COLO829 (cell line): ENCODE results near the gene MGAT4A.
A peak's percentile ranks its signal among the peaks of the same experiment; 100 is the strongest.
"Not testable (repeated sequence)": the region's sequence is repeated elsewhere in the genome, so short reads cannot be mapped to it uniquely, and the experiment has no call there.

Source experiments
- DNase-seq: peaks from one replicate; pipeline ENCODE4 v3.0.0; 2012; ENCODE audit warnings: low spot score

Gene MGAT4A

DNA sequence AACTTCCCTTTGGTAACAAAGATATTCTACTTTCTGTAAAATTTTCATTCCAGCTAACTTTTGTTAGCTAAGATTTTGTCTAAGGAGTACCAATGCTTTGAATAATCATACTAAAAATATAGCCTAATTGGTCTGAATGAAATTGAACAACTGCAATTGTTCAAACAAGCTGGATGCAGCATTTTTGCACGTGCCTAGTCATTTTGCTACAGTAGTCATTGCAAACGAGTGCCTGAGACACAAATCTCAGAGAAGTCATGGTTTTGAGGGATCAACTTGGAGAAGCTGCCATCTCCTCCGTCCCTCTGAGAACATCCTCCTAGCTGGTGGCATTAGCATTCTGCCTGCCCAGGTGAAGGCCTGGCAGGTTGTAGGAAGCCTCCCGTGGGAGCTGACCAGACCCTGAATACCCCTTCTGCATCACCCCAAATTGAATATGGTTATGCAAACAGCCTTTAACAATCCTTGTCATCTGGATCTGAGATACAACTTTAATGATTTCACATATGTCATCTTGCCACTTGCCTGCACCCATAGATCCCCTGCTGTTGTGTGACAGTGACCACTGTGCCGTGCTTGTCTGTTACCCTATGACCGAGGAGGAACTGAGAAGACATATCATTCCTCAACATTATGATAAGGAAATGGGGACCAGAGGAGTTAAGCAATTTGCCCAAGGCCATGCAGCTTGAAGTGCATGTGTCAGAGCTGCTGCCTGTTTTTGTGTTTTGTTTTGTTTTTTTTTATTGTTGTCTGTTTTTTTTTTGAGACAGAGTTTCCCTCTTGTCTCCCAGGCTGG is 29.1 kb upstream of the MGAT4A start:
- no peak for DNase-seq

DNA sequence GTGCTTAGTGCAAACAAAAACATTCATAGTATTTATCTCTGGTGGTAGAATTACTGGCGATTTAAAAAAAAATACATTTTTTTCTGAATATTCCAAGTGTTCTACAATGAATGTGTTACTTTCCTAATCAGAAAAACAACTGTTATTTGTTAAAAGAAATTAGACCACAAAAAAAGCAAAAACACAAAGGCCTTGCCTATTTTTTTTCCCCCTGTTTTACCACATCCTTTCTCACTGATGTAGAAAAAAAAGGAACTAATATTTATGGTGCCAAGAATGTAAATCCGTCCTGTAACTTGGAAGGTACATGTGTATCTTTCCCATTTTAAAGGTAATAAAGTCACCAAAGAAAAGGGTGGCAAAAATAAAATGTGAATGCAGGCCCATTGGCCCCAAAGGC is 28.4 kb upstream of the MGAT4A start:
- no peak for DNase-seq

DNA sequence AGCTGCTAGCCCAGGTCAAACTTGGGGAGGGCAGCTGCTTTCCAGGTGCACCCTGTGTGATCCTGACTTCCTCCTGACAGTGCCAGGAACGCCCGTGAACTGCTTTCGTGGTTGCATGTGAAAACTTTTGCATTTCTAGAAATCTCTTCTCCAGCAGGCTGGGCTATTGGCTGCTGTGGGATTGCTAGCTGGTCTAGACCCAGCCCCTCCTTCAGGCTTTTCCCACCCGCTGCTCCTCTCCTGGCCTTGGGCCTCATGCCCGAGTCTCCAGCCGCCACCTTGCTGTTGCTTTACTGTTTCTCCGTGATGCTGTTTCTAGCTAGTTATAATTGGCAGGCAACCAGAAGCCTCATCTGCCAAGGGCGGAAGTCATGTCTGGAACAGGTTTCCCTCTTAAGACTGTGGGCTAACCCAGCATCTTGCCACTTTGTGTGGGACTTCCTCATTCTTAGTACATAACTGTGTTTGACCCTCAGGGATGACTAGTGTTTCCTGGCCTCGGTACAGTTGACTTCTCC is 27.0 kb upstream of the MGAT4A start:
- DNase-seq, result no peak

DNA sequence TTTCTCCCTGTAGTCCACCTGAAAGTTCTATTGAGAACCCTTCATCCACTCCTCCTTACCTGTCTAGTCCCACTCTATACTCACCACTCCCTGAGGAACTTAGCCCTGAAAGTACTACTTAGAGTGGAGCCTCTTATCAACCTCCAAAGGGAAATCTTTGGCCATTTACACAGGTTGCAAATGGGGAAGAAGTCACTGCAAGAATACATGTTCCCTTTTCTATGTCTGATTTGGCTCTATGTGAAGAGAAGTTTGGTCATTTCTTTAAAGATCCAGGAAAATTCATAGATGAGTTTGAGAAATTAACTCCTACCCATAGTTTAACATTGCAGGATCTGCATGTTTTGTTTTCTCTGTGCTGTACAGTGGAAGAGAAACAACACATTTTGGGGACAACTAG is 22.9 kb upstream of the MGAT4A start:
- no peak for DNase-seq

DNA sequence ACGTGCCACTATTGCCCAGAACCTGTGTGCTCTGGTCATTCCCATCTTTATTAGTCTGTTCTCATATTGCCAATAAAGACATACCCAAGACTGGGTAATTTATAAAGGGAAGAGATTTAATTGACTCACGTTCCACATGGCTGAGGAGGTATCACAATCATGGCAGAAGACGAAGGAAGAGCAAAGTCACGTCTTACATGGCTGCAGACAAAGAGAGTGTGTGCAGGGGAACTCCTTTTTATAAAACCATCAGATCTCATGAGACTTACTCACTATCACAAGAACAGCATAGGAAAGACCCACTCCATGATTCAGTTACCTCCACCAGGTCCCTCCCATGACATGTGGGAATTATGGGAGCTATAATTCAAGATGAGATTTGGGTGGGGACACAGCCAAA is 21.8 kb upstream of the MGAT4A start:
- not testable (repeated sequence) for DNase-seq

DNA sequence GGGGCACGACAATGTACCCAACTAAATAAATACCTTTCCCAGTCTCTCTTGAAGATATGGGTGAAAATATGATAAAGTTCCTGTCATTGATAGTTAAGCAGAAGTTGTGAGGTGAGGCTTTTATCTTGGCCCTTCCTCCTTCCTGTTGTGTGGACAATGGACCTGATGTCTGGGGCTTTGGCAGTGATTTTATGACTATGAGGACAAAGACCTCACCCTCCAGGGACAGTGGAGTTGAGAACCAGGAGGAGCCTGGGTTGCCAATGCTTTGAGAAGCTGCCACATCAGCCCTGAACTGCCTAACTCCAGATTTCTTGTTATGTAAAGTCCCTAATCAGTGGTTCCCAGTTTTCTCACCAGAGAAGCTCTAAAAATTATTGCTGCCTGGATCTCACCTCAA is 20.8 kb upstream of the MGAT4A start:
- no peak for DNase-seq

DNA sequence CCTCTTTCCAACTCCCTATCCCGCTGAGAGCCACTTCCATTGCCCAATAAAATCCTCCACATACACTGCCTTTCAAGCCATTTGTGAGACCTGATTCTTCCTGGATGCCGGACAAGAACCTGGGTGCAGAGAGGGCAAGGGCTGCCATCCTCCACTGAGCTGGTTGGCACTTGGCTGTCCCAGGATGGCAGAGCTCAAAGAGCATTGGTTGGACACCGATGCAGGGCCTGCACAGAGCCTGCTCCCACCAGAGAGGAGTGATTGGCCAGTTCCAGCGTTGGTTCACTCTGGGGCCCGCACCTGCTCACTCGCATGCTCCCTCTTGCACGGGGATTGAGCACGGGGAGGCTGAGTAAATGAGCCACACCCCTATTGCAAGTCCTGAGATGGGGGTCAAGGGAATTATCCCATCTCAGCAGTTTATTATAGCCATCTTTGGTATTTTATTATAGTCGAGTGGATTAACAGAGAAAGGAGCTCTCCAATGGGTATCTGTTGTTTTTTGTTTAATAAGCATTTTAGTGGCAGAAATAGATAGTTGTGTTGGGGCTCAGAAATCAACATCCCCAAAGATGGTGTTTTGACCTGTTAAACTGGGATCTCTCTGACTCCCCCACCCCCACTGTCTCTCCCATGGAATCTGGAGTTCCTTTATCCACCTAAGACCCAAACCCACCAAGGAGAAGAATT is 19.8 kb upstream of the MGAT4A start:
- DNase-seq, result no peak

DNA sequence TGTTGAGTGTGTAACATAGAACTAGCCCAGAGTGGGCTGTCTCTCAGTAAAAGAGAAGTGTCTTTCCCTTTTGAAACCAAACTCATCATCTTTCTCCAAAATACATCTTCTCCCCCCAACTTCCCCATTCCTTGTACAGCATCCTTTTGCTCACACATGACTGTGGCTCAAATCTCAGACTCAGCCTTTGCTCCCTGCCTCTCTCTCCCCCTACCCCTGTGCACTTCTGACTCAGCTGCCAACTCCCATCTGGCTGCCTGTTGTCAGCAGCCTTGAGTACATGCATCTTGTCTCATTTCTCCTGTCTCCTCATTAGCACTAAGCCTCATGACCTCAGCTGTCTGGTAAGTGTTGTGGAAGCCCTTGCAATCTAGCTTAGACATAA is 18.1 kb upstream of the MGAT4A start:
- no peak for DNase-seq

DNA sequence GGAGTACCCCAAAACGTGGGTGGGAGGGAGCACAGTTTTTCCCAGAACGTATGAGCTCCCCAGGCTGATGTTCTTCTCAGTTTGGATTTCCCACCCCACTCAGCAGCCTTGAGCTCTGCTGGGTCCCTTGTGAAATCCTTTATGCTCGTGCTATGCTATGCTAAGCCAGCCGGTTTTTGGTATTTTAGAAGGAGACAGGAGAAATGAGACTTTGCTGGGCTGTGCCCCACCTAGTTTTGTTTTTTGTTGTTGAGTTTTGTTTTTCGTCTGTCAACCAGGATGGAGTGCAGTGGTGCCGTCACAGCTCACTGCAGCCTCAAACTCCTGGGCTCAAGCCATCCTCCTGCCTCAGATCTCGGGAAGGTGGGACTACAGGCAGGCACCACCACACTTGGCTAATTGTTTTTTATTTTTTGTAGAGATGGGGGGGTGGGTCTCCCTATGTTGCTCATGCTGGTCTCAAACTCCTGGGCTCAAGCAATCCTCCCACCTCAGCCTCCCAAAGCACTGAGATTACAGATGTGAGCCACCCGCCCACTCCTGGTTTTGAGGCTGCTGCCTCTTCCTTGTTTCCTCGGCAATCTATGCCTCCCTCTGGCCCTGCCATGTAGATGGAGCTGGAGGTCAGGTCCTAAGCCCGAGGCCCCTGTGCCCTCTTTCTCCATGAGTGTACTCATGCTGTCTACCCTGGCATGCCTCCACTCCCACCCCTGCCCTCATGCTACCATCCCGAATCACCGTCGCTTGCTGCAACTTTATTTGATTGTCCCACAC is 17.5 kb upstream of the MGAT4A start:
- DNase-seq, result no peak

DNA sequence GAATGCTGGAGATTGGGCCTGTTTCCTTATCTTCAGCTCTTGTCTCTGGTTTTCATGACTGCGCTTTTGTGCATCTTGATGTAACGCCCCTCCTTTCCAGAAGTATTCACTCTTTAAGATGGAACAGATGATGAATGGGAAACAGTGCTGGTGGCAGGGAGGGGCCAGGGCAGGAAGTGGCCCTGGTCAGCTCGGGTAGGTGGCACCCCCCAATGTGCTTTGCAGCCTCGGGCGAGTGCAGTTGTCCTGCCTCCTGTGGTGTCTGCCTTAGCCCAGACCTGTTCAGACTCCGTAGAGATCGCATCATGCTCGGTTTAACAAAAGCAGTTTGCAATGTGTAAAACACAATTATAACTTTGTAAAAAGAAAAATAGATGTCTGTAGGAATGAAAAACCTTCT is 17.0 kb upstream of the MGAT4A start:
- no peak for DNase-seq

DNA sequence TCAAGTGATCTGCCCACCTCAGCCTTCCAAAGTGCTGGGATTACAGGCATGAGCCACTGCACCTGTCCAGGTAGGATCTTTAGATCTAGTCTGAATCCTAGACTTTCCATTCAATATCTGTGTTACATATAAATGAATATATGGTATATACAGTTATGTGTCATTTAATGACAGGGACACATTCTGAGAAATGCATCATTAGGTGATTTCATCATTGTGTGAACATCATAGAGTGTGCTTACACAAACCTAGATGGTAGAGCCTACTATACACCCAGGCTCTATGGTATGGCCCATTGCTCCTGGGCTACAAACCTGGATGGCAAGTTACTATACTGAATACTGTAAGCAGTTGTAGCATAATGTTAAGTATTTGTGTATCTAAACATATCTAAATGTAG is 15.5 kb upstream of the MGAT4A start:
- DNase-seq, result no peak

DNA sequence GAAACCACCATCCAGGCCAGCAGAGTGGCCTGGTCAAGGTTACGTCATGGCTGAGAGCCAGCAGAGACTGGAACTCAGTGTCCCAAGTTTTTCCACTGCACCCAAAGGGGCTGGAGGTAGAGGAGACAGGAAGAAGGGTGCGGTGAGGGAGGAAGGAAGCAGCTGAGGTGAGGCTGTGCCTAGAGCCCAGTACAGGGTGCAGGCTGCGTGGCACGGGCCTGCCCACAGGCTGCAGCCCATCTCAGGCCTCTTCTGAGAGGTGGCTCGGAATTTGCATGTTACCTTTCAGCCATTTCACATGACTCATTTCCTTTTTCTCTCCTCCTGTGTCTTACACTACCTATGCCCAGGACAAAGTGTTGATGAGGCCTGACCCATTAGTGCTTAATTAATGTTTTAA is 13.7 kb upstream of the MGAT4A start:
- no peak for DNase-seq

DNA sequence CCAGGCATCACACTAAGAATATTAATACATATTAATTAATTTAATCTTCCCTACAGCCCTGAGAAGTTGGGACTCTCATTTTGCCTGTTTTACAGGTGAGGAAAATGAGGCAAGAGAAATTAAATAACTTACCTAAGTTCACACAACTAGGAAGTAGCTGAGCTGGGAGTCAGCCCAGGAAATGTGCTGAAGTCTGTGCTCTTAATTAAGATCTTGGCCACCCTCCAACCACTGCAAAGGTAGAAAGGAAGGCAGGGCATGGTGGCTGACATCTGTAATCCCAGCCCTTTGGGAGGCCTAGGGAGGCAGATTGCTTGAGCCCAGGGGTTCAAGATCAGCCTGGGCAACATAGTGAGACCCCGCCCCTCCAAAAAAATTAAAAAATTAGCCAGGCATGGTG is 12.9 kb upstream of the MGAT4A start:
- no peak for DNase-seq

DNA sequence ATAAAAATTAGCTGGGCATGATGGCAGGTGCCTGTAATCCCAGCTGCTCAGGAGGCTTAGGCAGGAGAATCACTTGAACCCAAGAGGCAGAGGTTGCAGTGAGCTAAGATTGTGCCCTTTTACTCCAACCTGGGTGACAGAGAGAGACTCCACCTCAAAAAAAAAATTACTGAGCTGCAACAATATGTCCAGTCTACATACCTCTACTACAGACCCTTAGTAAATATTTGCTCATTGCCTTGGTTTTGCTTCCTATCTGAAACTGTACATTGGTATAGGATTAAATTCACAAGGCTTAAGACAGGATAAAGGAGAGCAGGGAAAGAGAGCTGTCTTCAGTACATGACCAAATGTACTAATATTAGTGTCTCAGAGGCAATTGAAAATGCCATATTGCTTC is 8.1 kb upstream of the MGAT4A start:
- DNase-seq, result no peak

DNA sequence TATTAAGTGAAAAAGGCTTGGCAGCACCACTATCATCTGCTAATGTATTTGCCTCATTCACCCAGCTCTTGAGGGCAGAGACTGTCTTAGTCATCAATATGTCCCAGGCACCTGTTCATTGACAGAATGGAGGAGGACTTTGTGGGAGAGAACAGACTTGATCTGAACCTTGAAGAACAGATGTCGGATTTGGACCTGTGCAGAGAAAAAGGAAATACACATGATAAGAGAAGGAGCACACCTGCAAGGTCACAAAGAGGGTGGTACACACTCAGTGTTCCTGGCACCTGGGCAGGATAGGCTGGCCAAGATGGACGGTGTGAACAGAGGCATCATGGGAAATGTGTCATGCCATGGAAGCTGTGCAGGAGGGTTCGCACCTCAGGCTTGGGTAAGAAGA is 7.4 kb upstream of the MGAT4A start:
- DNase-seq, result no peak

DNA sequence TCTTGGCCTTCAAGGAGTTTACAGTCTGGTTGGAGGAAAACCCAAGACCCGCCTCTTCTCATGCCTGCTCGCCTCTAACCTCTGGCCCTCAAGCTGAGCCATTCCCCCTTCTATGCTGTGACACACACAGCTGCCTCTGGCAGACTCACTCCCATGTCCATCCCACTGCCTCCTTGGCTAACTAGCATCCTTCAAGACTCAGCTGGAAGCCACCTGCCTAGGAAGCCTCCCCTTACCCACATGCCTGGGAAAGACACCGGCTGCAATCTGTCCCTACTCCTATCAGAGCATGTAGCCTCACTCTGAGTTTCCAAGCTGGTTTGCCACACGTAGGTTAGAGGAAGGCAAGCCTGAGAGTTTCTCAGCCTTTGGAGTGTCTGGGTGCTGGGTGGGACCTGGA is 6.9 kb upstream of the MGAT4A start:
- no peak for DNase-seq

DNA sequence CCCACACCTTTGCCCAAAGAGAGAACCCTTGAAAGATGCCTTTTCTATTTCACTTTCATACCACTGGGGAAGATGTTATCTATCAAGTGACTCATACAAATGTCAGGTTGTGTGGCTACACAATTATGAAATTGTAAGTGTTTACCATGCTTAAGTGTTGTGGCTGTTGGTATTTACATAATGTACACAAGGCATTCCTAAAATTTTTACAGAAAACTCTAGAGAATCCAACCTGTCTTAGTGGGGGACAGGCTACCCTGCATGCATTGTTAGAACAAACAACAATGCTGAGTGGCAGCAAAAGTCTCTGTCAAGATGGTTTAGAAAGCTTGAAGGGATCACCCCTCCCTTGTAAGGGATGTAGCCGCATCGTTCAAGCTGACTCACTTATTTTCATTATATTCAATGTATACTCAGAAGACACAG is 5.5 kb upstream of the MGAT4A start:
- DNase-seq, result no peak

DNA sequence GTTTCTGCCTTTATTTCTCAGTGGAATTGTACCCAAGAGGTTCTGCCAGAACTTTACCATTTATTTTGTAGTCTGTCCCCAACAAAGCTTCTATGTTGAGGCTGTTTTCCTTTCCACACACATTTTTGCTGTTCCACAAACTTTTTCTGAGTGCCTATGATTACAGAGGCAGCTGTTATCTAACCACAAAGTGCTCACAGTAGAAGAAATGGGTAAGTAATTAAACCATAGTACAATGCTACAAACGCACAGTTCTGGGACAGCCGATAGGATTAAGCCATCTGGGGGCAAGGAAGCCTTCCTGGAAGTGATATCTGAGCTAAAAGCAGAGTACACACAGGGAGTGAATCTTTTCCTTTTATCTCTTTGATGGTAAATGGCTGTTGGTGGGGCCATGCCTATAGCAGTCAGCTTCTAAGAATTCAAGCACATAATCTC is 3.9 kb upstream of the MGAT4A start:
- no peak for DNase-seq

DNA sequence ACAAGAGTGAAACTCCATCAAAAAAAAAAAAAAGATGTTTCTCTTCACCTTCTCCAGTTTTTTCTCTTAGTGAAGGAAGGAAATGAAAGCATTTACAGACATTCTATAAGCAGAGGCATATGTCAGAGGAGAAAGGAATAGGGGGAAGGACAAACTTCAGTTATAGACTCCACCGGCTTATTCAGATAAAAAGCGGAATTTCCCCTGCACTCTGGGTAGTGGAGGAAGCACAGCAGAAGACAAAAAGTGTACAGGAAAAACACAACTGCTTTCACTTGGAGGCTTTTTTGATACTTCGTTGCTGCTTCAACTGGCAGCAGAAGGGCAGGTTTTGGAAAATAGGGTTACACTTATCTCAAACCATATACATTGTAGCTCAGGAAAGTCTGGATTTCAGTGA is 3.2 kb upstream of the MGAT4A start:
- DNase-seq, result no peak

DNA sequence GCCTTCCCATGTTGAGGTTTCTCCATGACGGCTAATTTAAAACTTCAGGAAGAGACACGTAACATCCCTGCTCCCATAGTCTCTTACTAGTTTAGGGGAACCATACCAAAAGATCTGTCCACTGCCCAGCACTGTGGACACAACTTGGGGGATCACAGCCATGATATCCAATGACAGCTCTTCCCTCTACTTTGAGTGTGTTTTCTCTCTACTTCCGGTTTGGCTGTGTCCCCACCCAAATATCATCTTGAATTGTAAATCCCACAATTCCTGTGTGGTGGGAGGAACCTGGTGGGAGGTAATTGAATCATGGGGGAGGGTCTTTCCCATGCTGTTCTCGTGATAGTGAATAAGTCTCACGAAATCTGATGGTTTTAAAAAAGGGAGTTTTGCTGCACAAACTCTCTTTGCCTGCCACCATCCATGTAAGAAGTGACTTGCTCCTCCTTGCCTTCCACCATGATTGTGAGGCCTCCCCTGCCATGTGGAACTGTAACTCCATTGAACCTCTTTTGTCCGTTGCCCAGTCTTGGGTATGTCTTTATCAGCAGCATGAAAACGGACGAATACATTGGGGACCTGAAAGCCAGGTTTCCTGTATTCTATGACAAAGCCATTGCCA is 1.6 kb upstream of the MGAT4A start:
- no peak for DNase-seq

DNA sequence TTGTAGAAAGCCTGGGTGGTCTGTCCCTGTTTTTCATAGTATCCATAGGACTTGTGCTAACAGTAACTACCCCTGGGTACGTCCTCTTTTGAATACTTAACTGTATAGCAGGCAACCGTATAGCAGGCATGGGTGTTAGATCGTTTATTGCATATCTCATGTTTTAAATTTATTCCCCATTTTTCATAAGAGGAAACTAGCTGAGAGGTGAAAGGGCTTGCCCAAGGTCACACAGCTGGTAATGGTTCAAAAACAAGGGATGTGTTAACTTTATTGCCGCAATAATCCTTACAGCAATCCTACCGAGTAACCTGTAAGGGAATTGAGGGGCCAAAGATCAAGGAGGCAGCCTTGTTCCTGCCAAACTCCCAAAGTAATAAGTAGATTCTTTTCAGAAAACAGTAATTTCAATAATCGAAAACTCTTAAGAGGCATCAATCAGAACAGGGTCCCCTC is 990 bp upstream of the MGAT4A start:
- DNase-seq, result no peak

DNA sequence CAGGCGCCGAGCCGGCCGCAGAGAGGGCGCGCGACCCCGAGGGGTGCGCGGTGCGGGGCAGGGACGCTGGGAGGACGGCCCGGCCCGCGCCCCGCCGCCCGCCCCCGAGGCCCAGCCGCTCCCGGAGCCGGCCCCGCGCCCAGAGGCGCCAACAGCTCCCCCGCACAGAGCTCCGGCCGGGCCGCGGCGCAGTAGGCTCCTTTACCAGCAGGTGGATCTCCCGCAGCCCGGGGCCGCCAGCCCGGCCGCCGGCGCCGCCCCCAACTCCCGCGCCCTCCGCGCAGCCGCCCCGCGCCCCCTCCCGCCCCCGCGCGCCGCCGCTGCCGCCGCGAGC is 258 bp downstream of the MGAT4A start:
- DNase-seq, result peak; percentile 28
